ENCODE data around the gene HOXD11. TPM values are rescaled to one million over a fixed set of nuclear protein-coding genes. Genes with fewer than 3 reads are reported as not detected.

The HOXD11 gene
- total and polyA plus RNA-seq, 9 of the 15 experiments (the other 6 are each of a cell fraction or from before 2014, with no cell fraction given) = not detected

DNA sequence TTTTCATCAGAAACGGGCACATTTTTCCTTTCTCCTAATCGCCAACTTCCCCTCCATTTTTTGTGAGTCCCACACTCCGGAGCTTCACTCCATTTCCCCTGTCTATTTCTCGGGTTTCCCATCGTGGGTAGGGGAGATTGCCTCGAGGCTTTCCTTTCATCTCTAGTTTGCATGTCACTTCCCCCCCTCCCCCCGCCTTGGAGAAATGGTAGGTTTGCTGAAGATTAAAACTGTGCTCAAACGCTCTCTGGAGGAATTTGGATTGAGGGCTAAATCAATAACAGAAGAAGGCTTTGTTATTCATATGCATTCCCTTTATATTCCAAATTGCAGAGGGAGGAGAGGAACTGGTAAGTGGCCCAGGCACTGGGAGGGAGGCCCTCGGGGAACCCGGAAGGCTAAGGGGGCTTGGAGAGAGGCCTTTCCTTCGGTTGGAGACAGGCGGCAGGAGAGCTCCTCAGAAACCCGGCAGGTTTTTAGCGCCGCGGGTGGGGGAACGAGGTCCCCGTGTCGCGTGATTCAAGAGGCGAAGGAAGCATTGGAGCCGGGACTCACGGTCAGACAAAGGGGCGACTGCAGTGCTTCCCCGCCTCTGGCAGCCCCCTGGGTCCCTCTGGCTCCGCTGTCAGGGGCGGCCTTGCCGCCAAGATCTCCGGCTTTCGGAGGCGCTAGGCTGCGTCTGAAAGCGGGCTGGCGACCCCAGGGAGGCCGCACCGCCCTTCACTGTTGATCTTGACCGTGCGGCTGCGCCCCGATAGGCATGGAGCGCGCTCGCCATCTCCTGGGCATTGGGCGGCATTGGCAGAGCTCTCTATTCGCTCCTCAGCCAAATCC is 9.9 kb upstream of the HOXD11 start (continued):
- TF ChIP-seq, protein P1, sequence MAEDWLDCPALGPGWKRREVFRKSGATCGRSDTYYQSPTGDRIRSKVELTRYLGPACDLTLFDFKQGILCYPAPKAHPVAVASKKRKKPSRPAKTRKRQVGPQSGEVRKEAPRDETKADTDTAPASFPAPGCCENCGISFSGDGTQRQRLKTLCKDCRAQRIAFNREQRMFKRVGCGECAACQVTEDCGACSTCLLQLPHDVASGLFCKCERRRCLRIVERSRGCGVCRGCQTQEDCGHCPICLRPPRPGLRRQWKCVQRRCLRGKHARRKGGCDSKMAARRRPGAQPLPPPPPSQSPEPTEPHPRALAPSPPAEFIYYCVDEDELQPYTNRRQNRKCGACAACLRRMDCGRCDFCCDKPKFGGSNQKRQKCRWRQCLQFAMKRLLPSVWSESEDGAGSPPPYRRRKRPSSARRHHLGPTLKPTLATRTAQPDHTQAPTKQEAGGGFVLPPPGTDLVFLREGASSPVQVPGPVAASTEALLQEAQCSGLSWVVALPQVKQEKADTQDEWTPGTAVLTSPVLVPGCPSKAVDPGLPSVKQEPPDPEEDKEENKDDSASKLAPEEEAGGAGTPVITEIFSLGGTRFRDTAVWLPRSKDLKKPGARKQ (CRISPR knock-in tag; IDR thresholded peaks at IDR 0.05) = no peak
- TF ChIP-seq CCNT2 (IDR thresholded peaks at IDR 0.05; ENCODE audit: borderline replicate concordance, extremely low read depth, insufficient read length, low read depth, low read length) (no peak), HMG20B (CRISPR knock-in tag; IDR thresholded peaks at IDR 0.05) (no peak), MCM3 (IDR thresholded peaks at IDR 0.05) (no peak), ATF7 (IDR thresholded peaks at IDR 0.05) (0 out of 2 replicates have a peak, but pooled peaks have one; percentile 31), ZNF57 (CRISPR knock-in tag; IDR thresholded peaks at IDR 0.05) (no peak), CBX3 (IDR thresholded peaks at IDR 0.05; ENCODE audit: borderline replicate concordance in 1 of 2, low read length in 2 of 2) (no peak), ZNF507 (tag; conservative IDR thresholded peaks at IDR 0.05) (no peak), CCAR2 (IDR thresholded peaks at IDR 0.05; ENCODE audit: low read depth, low read length) (no peak), CTBP1 (IDR thresholded peaks at IDR 0.05; ENCODE audit: borderline replicate concordance) (peak; percentile 22; the same call in 1 of the 2 replicates), PCBP1 (IDR thresholded peaks at IDR 0.05; ENCODE audit: low read depth, low read length, poor library complexity, severe bottlenecking) (no peak), ETS2 (tag; IDR thresholded peaks at IDR 0.05; ENCODE audit: borderline replicate concordance, poor library complexity, severe bottlenecking) (no peak), ZNF354B (CRISPR knock-in tag; IDR thresholded peaks at IDR 0.05) (no peak), TAF1 (IDR thresholded peaks at IDR 0.05; ENCODE audit: control insufficient read depth, extremely low read depth, insufficient read depth, low read length, severe bottlenecking) (no peak), POLR2A (conservative IDR thresholded peaks at IDR 0.05) (no peak), CREM (IDR thresholded peaks at IDR 0.05; ENCODE audit: low read depth) (no peak), PCBP2 (IDR thresholded peaks at IDR 0.05; ENCODE audit: low read depth, low read length, poor library complexity, severe bottlenecking) (no peak), RFX7 (CRISPR knock-in tag; IDR thresholded peaks at IDR 0.05) (no peak), ZNF197 (CRISPR knock-in tag; IDR thresholded peaks at IDR 0.05; ENCODE audit: low read depth) (no peak), TRIM28 (IDR thresholded peaks at IDR 0.05) (no peak), ZKSCAN1 (IDR thresholded peaks at IDR 0.05; ENCODE audit: low read depth, low read length) (no peak)
- TF ChIP-seq, protein P2, sequence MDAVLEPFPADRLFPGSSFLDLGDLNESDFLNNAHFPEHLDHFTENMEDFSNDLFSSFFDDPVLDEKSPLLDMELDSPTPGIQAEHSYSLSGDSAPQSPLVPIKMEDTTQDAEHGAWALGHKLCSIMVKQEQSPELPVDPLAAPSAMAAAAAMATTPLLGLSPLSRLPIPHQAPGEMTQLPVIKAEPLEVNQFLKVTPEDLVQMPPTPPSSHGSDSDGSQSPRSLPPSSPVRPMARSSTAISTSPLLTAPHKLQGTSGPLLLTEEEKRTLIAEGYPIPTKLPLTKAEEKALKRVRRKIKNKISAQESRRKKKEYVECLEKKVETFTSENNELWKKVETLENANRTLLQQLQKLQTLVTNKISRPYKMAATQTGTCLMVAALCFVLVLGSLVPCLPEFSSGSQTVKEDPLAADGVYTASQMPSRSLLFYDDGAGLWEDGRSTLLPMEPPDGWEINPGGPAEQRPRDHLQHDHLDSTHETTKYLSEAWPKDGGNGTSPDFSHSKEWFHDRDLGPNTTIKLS (IDR thresholded peaks at IDR 0.05; ENCODE audit: borderline replicate concordance, low read depth) = peak; percentile 18; the same call in 1 of the 2 replicates
- TF ChIP-seq, protein P3, sequence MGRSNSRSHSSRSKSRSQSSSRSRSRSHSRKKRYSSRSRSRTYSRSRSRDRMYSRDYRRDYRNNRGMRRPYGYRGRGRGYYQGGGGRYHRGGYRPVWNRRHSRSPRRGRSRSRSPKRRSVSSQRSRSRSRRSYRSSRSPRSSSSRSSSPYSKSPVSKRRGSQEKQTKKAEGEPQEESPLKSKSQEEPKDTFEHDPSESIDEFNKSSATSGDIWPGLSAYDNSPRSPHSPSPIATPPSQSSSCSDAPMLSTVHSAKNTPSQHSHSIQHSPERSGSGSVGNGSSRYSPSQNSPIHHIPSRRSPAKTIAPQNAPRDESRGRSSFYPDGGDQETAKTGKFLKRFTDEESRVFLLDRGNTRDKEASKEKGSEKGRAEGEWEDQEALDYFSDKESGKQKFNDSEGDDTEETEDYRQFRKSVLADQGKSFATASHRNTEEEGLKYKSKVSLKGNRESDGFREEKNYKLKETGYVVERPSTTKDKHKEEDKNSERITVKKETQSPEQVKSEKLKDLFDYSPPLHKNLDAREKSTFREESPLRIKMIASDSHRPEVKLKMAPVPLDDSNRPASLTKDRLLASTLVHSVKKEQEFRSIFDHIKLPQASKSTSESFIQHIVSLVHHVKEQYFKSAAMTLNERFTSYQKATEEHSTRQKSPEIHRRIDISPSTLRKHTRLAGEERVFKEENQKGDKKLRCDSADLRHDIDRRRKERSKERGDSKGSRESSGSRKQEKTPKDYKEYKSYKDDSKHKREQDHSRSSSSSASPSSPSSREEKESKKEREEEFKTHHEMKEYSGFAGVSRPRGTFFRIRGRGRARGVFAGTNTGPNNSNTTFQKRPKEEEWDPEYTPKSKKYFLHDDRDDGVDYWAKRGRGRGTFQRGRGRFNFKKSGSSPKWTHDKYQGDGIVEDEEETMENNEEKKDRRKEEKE (IDR thresholded peaks at IDR 0.05; ENCODE audit: borderline replicate concordance in 1 of 2, control insufficient read depth in 1 of 2, low read depth in 2 of 2, low read length in 1 of 2) = no peak

Data from K562 (cell line).